Measurements from ENCODE around the gene ARAP1. TPM values are rescaled to one million over a fixed set of nuclear protein-coding genes. Genes with fewer than 3 reads are reported as not detected.

The ARAP1 gene
- total and polyA plus RNA-seq, 2 donors (not counting 3 experiments of a cell fraction or from before 2014, with no cell fraction given), result 36.8 to 66.2 TPM

DNA sequence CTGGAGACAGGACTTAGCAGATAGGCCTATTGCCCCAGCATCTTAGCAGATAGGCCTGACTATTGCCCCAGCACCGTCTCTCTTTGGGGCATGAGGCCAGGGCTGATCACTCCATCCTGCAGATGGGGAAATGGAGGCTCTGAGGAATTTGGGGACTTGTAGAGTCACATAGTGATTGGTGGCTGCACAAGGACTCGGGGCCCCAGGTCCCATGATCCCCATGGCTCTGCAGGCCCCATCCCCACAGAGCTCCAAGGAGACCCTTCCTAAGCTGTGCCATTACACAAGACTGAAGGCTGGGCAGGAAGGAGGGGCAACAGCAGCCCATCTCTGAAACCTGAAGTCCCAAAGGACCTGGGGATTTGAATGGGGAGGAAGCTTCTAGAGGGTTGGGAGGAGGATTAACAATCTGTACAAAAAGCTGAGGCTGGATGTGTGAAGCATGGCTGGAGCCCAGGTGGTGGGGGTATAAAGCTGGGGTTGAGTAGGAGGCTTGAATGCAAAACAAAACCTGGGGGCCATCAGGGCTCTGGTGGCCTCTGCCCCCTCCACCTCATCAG lies 1.6 kb downstream of the ARAP1 start:
- no peak overlapping the region for H2AFZ ChIP-seq (ENCODE audit: low read depth, low read length)
- H3K4me1 ChIP-seq (ENCODE audit: control insufficient read depth, extremely low read depth, insufficient read depth, low read length), result peaks cover 12% of the 10 kb centered on the region
- BruUV-seq (replicated peaks), result TSS peak; percentile 5
- H3K79me2 ChIP-seq (ENCODE audit: control insufficient read depth, insufficient read depth, low read length), result peaks cover 8% of the 10 kb centered on the region
- no peaks in the 10 kb centered on the region for H3K9me3 ChIP-seq (replicated peaks; ENCODE audit: control insufficient read depth, insufficient read depth, low read length)
- H3K27ac ChIP-seq (ENCODE audit: insufficient read depth, low read depth, low read length), result no peak overlapping the region
- no peak overlapping the region for H3K4me3 ChIP-seq (replicated peaks in 1 of 3; ENCODE audit: insufficient read depth in 1 of 3, low read depth in 1 of 3, low read length in 3 of 3)
- POLR2A ChIA-PET, result no interaction called here
- intact Hi-C loops (cut with micrococcal nuclease) (no loop called here), dilution Hi-C loops (cut with MboI; ENCODE audit: extremely low pct_ligation_motif_present, low sequenced_read_pairs) (no loop called here)
- no peaks in the 10 kb centered on the region for H3K9me1 ChIP-seq (replicated peaks; ENCODE audit: control insufficient read depth, extremely low read depth, insufficient read depth, low read length)
- no peak overlapping the region for H3K4me2 ChIP-seq (ENCODE audit: insufficient read depth, low read length)
- TF ChIP-seq, protein P1, sequence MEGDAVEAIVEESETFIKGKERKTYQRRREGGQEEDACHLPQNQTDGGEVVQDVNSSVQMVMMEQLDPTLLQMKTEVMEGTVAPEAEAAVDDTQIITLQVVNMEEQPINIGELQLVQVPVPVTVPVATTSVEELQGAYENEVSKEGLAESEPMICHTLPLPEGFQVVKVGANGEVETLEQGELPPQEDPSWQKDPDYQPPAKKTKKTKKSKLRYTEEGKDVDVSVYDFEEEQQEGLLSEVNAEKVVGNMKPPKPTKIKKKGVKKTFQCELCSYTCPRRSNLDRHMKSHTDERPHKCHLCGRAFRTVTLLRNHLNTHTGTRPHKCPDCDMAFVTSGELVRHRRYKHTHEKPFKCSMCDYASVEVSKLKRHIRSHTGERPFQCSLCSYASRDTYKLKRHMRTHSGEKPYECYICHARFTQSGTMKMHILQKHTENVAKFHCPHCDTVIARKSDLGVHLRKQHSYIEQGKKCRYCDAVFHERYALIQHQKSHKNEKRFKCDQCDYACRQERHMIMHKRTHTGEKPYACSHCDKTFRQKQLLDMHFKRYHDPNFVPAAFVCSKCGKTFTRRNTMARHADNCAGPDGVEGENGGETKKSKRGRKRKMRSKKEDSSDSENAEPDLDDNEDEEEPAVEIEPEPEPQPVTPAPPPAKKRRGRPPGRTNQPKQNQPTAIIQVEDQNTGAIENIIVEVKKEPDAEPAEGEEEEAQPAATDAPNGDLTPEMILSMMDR (IDR thresholded peaks at IDR 0.05; ENCODE audit: extremely low read depth in 1 of 2, insufficient read depth in 1 of 2, low read depth in 1 of 2, low read length in 2 of 2), result no peak
- TF ChIP-seq MYC (IDR thresholded peaks at IDR 0.05; ENCODE audit: low read depth, low read length) (no peak), GATA2 (IDR thresholded peaks at IDR 0.05; ENCODE audit: insufficient read depth, insufficient read length, low read depth, low read length) (no peak), FOS (IDR thresholded peaks at IDR 0.05; ENCODE audit: borderline replicate concordance, insufficient read depth, low read length) (no peak), POLR2AphosphoS5 (IDR thresholded peaks at IDR 0.05; ENCODE audit: insufficient read depth, low read depth, low read length) (no peak)
- TF ChIP-seq, protein P2, sequence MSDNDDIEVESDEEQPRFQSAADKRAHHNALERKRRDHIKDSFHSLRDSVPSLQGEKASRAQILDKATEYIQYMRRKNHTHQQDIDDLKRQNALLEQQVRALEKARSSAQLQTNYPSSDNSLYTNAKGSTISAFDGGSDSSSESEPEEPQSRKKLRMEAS (IDR thresholded peaks at IDR 0.05; ENCODE audit: insufficient read depth, insufficient read length), result no peak
- CTCF ChIA-PET, result interaction anchor here (1.0 to 1.6 kb wide), 2 partner anchors 43 to 165 kb away, joined by 3 to 5 read pairs; partner anchors contain the start of gene STARD10
- no peaks in the 10 kb centered on the region for H4K20me1 ChIP-seq (replicated peaks; ENCODE audit: control insufficient read depth, extremely low read depth, insufficient read depth, low read length)
- no peak overlapping the region for H3K9ac ChIP-seq (replicated peaks; ENCODE audit: extremely low read depth, insufficient read depth, low read length)
- H3K27me3 ChIP-seq (ENCODE audit: control insufficient read depth in 2 of 2, insufficient read depth in 2 of 2, low read length in 2 of 2), result no peaks in the 10 kb centered on the region
- DNase-seq (ENCODE audit: low read depth, low spot score) (no peak), FAIRE-seq (no peak)
- no peaks in the 10 kb centered on the region for H3K36me3 ChIP-seq (ENCODE audit: control insufficient read depth in 2 of 2, extremely low read depth in 1 of 2, insufficient read depth in 2 of 2, low read length in 2 of 2)
